ENCODE data around the gene SLX4IP. TPM values are rescaled to one million over a fixed set of nuclear protein-coding genes. Genes with fewer than 3 reads are reported as not detected.

SLX4IP gene
- total RNA-seq, 1 experiment from 2014 or later = 5.4 TPM

GRCh38 chr20:10576411-10577090 lies 141.4 kb downstream of the SLX4IP start:
- Mint-ChIP-seq H3K4me3 (ENCODE audit: low read depth, unreplicated experiment) (no peak overlapping the region), H3K27ac (ENCODE audit: unreplicated experiment) (no peak overlapping the region), H3K4me1 (ENCODE audit: low read depth, unreplicated experiment) (peaks cover 16% of the 10 kb centered on the region), H3K9me3 (ENCODE audit: low read depth, unreplicated experiment) (no peaks in the 10 kb centered on the region), H3K36me3 (ENCODE audit: insufficient read depth, unreplicated experiment) (no peaks in the 10 kb centered on the region), H3K27me3 (ENCODE audit: unreplicated experiment) (no peaks in the 10 kb centered on the region)
- BruUV-seq (replicated peaks) = no TSS peak
- TF ChIP-seq CTCF (IDR thresholded peaks at IDR 0.05; ENCODE audit: unreplicated experiment) = no peak
- DNase-seq = no peak
- intact Hi-C loops (cut with micrococcal nuclease; ENCODE audit: unreplicated experiment) = no loop called here
- CTCF ChIA-PET = no interaction called here

GRCh38 chr20:10577648-10578047 lies 142.5 kb downstream of the SLX4IP start:
- H3K9me3 Mint-ChIP-seq (ENCODE audit: low read depth, unreplicated experiment) = no peaks in the 10 kb centered on the region
- no peak for TF ChIP-seq CTCF (IDR thresholded peaks at IDR 0.05; ENCODE audit: unreplicated experiment)
- BruUV-seq (replicated peaks) = no TSS peak
- no peaks in the 10 kb centered on the region for H3K36me3 Mint-ChIP-seq (ENCODE audit: insufficient read depth, unreplicated experiment)
- CTCF ChIA-PET = interaction anchor here (0.6 kb wide), 1 partner anchor 598 kb away, joined by 3 read pairs; no protein-coding TSS in a partner anchor
- no peak overlapping the region for H3K27ac Mint-ChIP-seq (ENCODE audit: unreplicated experiment)
- no peak overlapping the region for H3K4me3 Mint-ChIP-seq (ENCODE audit: low read depth, unreplicated experiment)
- H3K27me3 Mint-ChIP-seq (ENCODE audit: unreplicated experiment) = no peaks in the 10 kb centered on the region
- DNase-seq = no peak
- intact Hi-C loops (cut with micrococcal nuclease; ENCODE audit: unreplicated experiment) = no loop called here
- H3K4me1 Mint-ChIP-seq (ENCODE audit: low read depth, unreplicated experiment) = peaks cover 16% of the 10 kb centered on the region

GRCh38 chr20:10578607-10579006 lies 143.5 kb downstream of the SLX4IP start:
- no TSS peak for BruUV-seq (replicated peaks)
- H3K4me3 Mint-ChIP-seq (ENCODE audit: low read depth, unreplicated experiment) = no peak overlapping the region
- no peak for DNase-seq
- intact Hi-C loops (cut with micrococcal nuclease; ENCODE audit: unreplicated experiment) = no loop called here
- H3K27me3 Mint-ChIP-seq (ENCODE audit: unreplicated experiment) = no peaks in the 10 kb centered on the region
- CTCF ChIA-PET = no interaction called here
- peaks cover 16% of the 10 kb centered on the region for H3K4me1 Mint-ChIP-seq (ENCODE audit: low read depth, unreplicated experiment)
- H3K36me3 Mint-ChIP-seq (ENCODE audit: insufficient read depth, unreplicated experiment) = no peaks in the 10 kb centered on the region
- H3K27ac Mint-ChIP-seq (ENCODE audit: unreplicated experiment) = no peak overlapping the region
- no peak for TF ChIP-seq CTCF (IDR thresholded peaks at IDR 0.05; ENCODE audit: unreplicated experiment)
- H3K9me3 Mint-ChIP-seq (ENCODE audit: low read depth, unreplicated experiment) = no peaks in the 10 kb centered on the region

GRCh38 chr20:10579942-10580341 lies 144.8 kb downstream of the SLX4IP start:
- H3K27ac Mint-ChIP-seq (ENCODE audit: unreplicated experiment) = no peak overlapping the region

More at GRCh38 chr20:10579942-10580341, 144.8 kb downstream of the SLX4IP start:
- H3K4me1 Mint-ChIP-seq (ENCODE audit: low read depth, unreplicated experiment) = peaks cover 16% of the 10 kb centered on the region
- no peaks in the 10 kb centered on the region for H3K36me3 Mint-ChIP-seq (ENCODE audit: insufficient read depth, unreplicated experiment)
- no peak overlapping the region for H3K4me3 Mint-ChIP-seq (ENCODE audit: low read depth, unreplicated experiment)
- intact Hi-C loops (cut with micrococcal nuclease; ENCODE audit: unreplicated experiment) = no loop called here
- CTCF ChIA-PET = no interaction called here
- H3K27me3 Mint-ChIP-seq (ENCODE audit: unreplicated experiment) = no peaks in the 10 kb centered on the region
- TF ChIP-seq CTCF (IDR thresholded peaks at IDR 0.05; ENCODE audit: unreplicated experiment) = no peak
- no peak for DNase-seq
- no peaks in the 10 kb centered on the region for H3K9me3 Mint-ChIP-seq (ENCODE audit: low read depth, unreplicated experiment)
- BruUV-seq (replicated peaks) = no TSS peak
